Activated naive CD4-positive, alpha-beta T cell treated with anti-CD3 and anti-CD28 coated beads, Interleukin-2, amount 50 U/mL, for 24 hours (primary cell): ENCODE results near the gene CYP2J2.
"Not testable (repeated sequence)": the region's sequence is repeated elsewhere in the genome, so short reads cannot be mapped to it uniquely, and the experiment has no call there.

Experiments used
- H3K27ac Mint-ChIP-seq: one replicate; pipeline ENCODE4 v1.8.0; 2021; ENCODE audit warnings: mild to moderate bottlenecking, mixed read lengths
- H3K27me3 Mint-ChIP-seq: one replicate; pipeline ENCODE4 v1.8.0; 2021; ENCODE audit warnings: mixed read lengths
- H3K36me3 Mint-ChIP-seq: one replicate; pipeline ENCODE4 v1.8.0; 2021; ENCODE audit warnings: mixed read lengths
- H3K4me1 Mint-ChIP-seq: one replicate; pipeline ENCODE4 v1.8.0; 2021; ENCODE audit warnings: mixed read lengths
- H3K4me3 Mint-ChIP-seq: one replicate; pipeline ENCODE4 v1.8.0; 2021; ENCODE audit warnings: mild to moderate bottlenecking, mixed read lengths
- H3K9me3 Mint-ChIP-seq: one replicate; pipeline ENCODE4 v1.8.0; 2021; ENCODE audit warnings: mixed read lengths

The CYP2J2 gene

DNA sequence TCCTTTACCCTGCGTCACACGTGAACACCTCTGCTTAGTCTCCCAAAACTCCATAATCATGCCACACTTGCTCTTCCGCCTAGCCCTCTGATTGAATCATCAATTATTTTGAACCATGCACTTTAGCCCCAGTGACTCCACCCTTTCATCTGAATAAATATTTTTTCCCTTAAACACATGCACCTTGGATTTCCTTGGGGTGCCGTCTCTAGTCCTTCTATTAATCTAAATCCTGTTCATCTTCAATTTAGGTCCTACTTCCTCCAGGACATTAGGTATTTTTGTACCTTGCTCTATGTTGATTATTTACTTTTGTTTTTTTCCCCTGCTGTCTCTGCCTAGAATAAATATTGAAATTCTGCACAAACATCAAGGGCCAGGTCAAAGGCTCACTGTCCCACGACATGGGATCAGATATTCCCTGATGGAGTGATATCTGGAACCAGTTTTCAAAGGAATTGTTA, 9.8 kb upstream of the CYP2J2 start:
- Mint-ChIP-seq H3K27ac (no peak overlapping the region), H3K4me1 (no peaks in the 10 kb centered on the region), H3K36me3 (no peaks in the 10 kb centered on the region), H3K27me3 (peaks cover 13% of the 10 kb centered on the region), H3K4me3 (no peak overlapping the region), H3K9me3 (peaks cover 7% of the 10 kb centered on the region)

DNA sequence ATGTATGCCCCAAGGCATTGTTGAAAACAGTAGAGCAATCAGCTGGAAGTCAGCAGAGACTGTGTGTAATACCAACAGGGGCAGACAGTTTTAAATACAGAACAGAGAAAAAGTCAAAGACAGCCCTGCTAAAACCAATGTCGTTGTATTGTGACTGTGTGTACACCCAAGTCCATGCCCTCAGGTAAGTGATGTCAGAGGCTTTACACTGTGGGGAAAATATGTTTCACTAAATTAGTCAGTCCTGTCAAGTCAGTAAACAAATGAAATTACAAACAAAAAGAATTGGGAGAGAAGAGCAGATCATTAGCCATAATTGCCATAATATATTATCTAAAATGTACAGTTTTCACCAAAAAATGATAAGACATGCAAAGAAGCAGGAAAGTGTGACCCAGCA, 2.4 kb upstream of the CYP2J2 start:
- no peak overlapping the region for H3K27ac Mint-ChIP-seq
- H3K4me3 Mint-ChIP-seq, result no peak overlapping the region
- peaks cover 13% of the 10 kb centered on the region for H3K27me3 Mint-ChIP-seq
- peaks cover 20% of the 10 kb centered on the region for H3K4me1 Mint-ChIP-seq
- H3K9me3 Mint-ChIP-seq, result peaks cover under 1% of the 10 kb centered on the region
- H3K36me3 Mint-ChIP-seq, result no peaks in the 10 kb centered on the region

GRCh38 chr1:59927213-59927612, 640 bp upstream of the CYP2J2 start:
- peak overlapping the region; percentile 86 for H3K4me3 Mint-ChIP-seq
- no peak overlapping the region for H3K27ac Mint-ChIP-seq
- peaks cover 20% of the 10 kb centered on the region for H3K4me1 Mint-ChIP-seq
- H3K27me3 Mint-ChIP-seq, result peaks cover 11% of the 10 kb centered on the region
- H3K9me3 Mint-ChIP-seq, result peaks cover 8% of the 10 kb centered on the region
- H3K36me3 Mint-ChIP-seq, result peaks cover 4% of the 10 kb centered on the region

DNA sequence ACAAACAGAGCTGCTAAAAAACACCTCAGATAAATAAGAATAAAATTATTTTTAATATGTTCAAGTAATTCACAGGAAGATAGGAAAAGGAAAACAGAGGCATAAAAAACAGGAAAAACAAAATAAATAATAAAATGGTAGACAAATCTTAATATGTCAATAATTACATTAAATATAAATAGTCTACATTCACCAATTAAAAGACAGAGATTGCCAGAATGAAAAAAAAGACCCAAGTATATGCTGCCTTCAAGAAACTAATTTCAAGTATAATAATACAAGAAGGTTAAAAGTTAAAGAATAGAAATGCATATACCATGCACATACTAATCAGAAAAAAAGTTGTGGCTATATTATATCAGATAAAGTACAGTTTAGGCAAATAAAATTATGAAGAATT, 1.9 kb downstream of the CYP2J2 start:
- no peak overlapping the region for H3K4me3 Mint-ChIP-seq
- H3K27ac Mint-ChIP-seq, result no peak overlapping the region
- peaks cover 8% of the 10 kb centered on the region for H3K9me3 Mint-ChIP-seq
- H3K27me3 Mint-ChIP-seq, result peaks cover 6% of the 10 kb centered on the region
- peaks cover 20% of the 10 kb centered on the region for H3K4me1 Mint-ChIP-seq
- peaks cover 8% of the 10 kb centered on the region for H3K36me3 Mint-ChIP-seq

DNA sequence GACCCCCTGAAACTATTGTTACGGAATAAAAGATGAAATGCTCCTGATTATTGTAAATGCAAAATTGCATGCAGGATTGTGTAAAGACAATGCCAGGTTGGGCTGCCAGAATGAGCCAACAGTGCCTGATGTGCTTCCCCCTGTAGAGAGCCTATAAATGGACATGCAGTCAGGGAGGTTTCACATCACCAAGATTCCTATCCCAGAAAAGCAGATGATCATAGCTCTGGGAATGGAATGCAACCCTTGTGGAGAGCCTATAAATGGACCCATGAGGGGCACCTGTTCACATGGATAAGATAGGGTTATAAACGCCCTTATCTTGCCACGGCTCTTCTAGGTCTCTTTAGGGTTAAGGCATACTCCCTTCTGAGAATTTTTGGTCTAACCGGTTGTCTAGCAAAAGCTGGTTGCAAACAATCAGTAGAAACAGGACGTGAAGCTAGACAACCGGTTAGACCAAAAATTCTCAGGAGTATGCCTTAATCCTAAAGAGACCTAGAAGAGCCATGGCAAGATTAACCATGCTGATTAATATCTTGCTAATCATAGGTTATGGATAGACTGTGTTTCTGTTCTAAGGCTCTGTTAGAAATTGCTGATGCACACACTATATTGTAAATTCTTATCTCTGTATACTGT, 5.2 kb downstream of the CYP2J2 start:
- H3K9me3 Mint-ChIP-seq, H3K27me3 Mint-ChIP-seq, H3K27ac Mint-ChIP-seq, H3K4me3 Mint-ChIP-seq: not testable (repeated sequence)
- peaks cover 11% of the 10 kb centered on the region for H3K36me3 Mint-ChIP-seq
- H3K4me1 Mint-ChIP-seq, result peaks cover 14% of the 10 kb centered on the region

GRCh38 chr1:59919746-59920145, 6.8 kb downstream of the CYP2J2 start:
- Mint-ChIP-seq H3K36me3 (peaks cover 11% of the 10 kb centered on the region), H3K27me3 (no peaks in the 10 kb centered on the region), H3K4me3 (no peak overlapping the region), H3K9me3 (peaks cover 8% of the 10 kb centered on the region), H3K4me1 (peaks cover under 1% of the 10 kb centered on the region), H3K27ac (no peak overlapping the region)

DNA sequence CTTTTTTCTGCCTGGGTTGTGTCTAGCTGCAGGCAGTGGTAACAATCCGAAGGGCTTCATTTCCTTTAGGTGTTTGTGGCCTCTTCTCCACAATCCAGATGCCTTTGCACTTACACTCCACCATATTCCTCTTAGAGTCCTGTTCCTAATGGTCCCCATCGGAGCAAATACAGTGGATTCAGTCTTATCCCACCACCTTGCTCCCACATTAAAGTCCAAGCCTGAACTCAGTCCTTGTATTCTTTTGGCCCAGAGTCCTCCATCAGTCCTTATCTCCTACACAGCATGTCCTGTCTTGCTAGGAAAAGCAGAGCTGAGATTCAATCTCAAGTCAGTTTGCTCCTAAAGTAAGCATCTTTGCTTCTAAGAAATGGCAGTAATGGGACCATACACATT, 8.8 kb downstream of the CYP2J2 start:
- H3K9me3 Mint-ChIP-seq, result no peaks in the 10 kb centered on the region
- H3K4me3 Mint-ChIP-seq, result no peak overlapping the region
- no peaks in the 10 kb centered on the region for H3K27me3 Mint-ChIP-seq
- H3K36me3 Mint-ChIP-seq, result peaks cover 7% of the 10 kb centered on the region
- H3K4me1 Mint-ChIP-seq, result no peaks in the 10 kb centered on the region
- no peak overlapping the region for H3K27ac Mint-ChIP-seq

DNA sequence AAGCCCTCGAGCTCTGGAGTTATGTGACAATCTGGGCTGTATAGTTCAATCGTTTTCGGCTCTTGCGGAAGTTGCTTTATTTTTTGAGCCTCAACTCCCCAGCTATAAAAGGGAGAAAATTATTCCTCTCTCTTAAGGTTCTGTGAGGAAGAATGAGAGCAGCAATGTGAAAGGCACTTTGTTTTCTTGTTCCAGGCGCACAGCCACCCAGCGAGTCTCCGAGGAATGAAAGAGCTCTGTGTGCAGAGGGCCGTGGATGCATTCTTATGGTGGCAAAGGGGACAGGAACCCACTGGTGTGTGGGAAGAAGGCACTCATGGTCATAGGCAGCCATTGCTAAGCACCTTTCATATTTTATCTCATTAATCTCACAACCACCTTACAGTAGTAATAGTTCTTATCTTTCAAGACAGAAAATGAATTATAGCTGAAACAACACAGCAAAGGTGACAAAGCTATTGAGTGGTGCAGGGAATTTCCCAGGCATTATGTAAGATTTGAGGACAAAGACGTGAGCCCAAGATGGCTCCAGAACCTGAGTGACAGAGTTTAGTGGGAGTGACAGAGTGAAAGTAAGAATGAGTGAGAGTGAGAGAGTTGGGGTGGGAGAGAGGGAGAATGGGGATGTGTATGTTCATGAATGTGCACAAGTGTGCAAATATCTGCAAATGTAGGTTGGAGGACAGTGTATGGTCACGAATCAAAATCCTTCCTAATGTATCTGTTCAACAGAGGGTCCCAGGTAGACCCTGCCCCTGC, 9.4 kb downstream of the CYP2J2 start:
- Mint-ChIP-seq H3K27ac (peak overlapping the region; percentile 15), H3K27me3 (no peaks in the 10 kb centered on the region), H3K4me3 (no peak overlapping the region), H3K36me3 (peaks cover 7% of the 10 kb centered on the region), H3K4me1 (no peaks in the 10 kb centered on the region), H3K9me3 (no peaks in the 10 kb centered on the region)

DNA sequence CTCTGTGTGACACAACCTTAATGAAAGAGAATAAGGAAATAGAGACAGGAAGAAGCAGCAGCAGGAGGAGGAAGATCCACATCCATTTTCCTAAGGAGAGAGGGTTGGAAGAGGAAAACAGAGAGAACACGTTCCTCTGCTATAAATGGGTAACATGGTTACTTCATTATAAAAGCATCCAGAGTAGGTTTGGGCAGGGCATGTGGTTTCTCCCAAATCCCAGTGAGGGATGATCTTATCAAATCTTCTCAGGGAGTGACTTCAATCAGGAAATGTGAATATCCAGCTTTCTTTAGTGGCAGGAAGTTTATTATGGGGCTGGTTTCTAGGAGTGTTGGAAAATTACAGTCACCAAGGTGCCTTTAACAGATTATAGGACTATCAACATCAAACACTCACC, 11.1 kb downstream of the CYP2J2 start:
- Mint-ChIP-seq H3K4me1 (no peaks in the 10 kb centered on the region), H3K4me3 (no peak overlapping the region), H3K27ac (no peak overlapping the region), H3K9me3 (no peaks in the 10 kb centered on the region), H3K27me3 (no peaks in the 10 kb centered on the region), H3K36me3 (peaks cover 5% of the 10 kb centered on the region)

- H3K27ac Mint-ChIP-seq, H3K4me3 Mint-ChIP-seq, H3K27me3 Mint-ChIP-seq, H3K9me3 Mint-ChIP-seq, H3K4me1 Mint-ChIP-seq, H3K36me3 Mint-ChIP-seq: not testable (repeated sequence)
Measured at GRCh38 chr1:59914791-59915286, 11.7 kb downstream of the CYP2J2 start.

- no peaks in the 10 kb centered on the region for H3K9me3 Mint-ChIP-seq
Measured at GRCh38 chr1:59908682-59909081, 17.9 kb downstream of the CYP2J2 start.

GRCh38 chr1:59908084-59908483, 18.5 kb downstream of the CYP2J2 start:
- Mint-ChIP-seq H3K4me1 (peaks cover 5% of the 10 kb centered on the region), H3K9me3 (no peaks in the 10 kb centered on the region), H3K4me3 (no peak overlapping the region), H3K27ac (no peak overlapping the region), H3K36me3 (peaks cover 8% of the 10 kb centered on the region), H3K27me3 (no peaks in the 10 kb centered on the region)

More at GRCh38 chr1:59908682-59909081, 17.9 kb downstream of the CYP2J2 start:
- H3K36me3 Mint-ChIP-seq, result peaks cover 8% of the 10 kb centered on the region
- H3K27ac Mint-ChIP-seq, result no peak overlapping the region
- no peaks in the 10 kb centered on the region for H3K4me1 Mint-ChIP-seq
- no peak overlapping the region for H3K4me3 Mint-ChIP-seq
- no peaks in the 10 kb centered on the region for H3K27me3 Mint-ChIP-seq

GRCh38 chr1:59906931-59907330, 19.6 kb downstream of the CYP2J2 start:
- no peak overlapping the region for H3K4me3 Mint-ChIP-seq
- no peaks in the 10 kb centered on the region for H3K27me3 Mint-ChIP-seq
- H3K36me3 Mint-ChIP-seq, result peaks cover 8% of the 10 kb centered on the region

DNA sequence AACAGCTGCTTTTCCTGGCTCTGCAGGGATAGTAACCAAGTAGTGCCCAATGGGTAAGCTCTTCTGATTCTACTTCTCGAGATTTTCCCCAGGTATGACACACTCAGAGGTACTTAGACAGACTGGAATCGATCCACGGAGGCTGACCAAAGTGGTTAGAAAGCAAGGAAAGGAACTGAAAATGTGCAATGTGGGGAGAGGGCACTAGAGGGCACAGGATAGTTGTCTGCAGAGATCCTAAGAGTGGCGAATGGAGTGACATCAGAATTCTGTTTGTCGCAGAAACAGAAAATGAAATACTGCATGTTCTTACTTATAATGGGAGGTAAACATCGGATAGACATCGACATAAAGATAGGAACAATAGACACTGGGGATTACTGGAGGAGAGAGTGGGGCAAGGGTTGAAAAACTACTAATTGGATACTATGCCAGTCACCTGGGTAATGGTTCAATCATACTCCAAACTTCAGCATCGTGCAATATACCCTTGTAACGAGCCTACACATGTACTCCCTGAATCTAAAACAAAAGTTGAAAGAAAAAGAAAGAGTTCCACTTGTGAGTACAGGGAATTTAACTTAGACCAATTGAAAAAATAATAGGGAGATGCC, 23.3 kb downstream of the CYP2J2 start:
- Mint-ChIP-seq H3K4me3 (no peak overlapping the region), H3K27me3 (no peaks in the 10 kb centered on the region), H3K4me1 (peaks cover 6% of the 10 kb centered on the region), H3K27ac (no peak overlapping the region), H3K36me3 (peaks cover 6% of the 10 kb centered on the region), H3K9me3 (no peaks in the 10 kb centered on the region)

More at GRCh38 chr1:59906931-59907330, 19.6 kb downstream of the CYP2J2 start:
- H3K9me3 Mint-ChIP-seq, result no peaks in the 10 kb centered on the region
- H3K4me1 Mint-ChIP-seq, result peaks cover 6% of the 10 kb centered on the region
- H3K27ac Mint-ChIP-seq, result no peak overlapping the region

DNA sequence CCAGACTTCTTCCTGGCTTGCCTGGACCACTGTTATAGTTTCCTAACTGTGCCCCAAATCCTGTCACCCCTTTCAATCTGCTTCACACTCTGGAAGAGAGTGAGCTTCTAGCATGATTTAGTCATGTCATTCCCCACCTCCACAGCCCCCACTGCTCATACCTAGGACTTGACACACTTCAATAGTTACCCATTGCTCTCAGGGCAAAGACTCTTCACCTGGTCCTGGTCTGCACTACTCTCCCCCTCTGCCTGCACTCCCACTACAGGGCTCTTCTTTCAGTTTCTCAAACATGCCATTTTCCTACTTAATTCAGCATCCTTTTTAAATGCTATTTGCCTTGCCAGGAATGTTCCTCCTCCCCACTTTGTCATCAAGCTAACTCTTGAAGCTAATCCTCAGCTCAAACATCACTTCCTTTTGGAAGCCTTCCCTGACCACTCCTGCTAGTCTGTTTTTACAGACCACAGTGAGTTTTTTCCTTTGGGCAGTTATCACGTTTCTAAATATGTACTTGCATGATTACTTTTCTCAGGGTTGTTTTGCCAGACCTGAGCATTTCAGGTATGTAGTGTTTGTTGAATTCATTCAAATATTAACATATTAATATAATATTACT, 24.7 kb downstream of the CYP2J2 start:
- peaks cover 5% of the 10 kb centered on the region for H3K36me3 Mint-ChIP-seq
- no peak overlapping the region for H3K4me3 Mint-ChIP-seq
- no peaks in the 10 kb centered on the region for H3K27me3 Mint-ChIP-seq
- peaks cover 6% of the 10 kb centered on the region for H3K4me1 Mint-ChIP-seq
- H3K9me3 Mint-ChIP-seq, result no peaks in the 10 kb centered on the region
- H3K27ac Mint-ChIP-seq, result no peak overlapping the region

DNA sequence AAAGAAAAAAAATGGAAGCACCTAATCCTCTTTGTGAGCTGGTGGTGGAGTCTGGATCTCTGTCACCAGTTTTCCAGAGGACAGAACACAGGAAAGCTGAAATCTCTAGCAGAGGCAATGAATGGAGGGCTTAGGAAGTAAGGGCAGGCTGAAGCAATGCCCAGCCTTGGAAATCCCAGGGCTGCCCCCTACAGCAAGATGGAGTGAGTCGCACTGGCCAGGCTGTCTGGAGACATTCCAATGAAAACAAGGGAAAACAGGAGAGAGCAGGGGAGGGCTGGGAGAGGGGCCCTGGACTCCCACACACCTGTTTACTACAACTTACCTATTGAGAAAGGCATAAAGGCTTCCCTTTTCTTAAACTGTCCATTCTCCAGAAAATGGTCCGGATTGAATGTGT, 25.9 kb downstream of the CYP2J2 start:
- Mint-ChIP-seq H3K4me3 (no peak overlapping the region), H3K36me3 (peaks cover 5% of the 10 kb centered on the region), H3K9me3 (no peaks in the 10 kb centered on the region), H3K4me1 (peaks cover 6% of the 10 kb centered on the region), H3K27me3 (no peaks in the 10 kb centered on the region), H3K27ac (no peak overlapping the region)
